K562 (cell line): Measurements from ENCODE around the gene BACH1. TPM values are rescaled to one million over a fixed set of nuclear protein-coding genes. Genes with fewer than 3 reads are reported as not detected.

Source experiments
- E2F3 ChIP-seq: fragments of 250-450 bp; sonication (Bioruptor Pico); IDR thresholded peaks from 2 replicates; pipeline ENCODE4 v1.4.0; 2020; ENCODE audit warnings: mild to moderate bottlenecking
- FOXM1 ChIP-seq, 2 experiments: fragments of 450-650 bp in 1 of 2; sonication (generic) in 1 of 2; formaldehyde crosslinking in 1 of 2; IDR thresholded peaks; 2 replicates each; pipeline versions ENCODE4 v1.6.1 to v1.9.0; 2017 to 2022; ENCODE audit warnings: low read depth in 2 of 2, mild to moderate bottlenecking in 2 of 2, missing genetic modification reagents in 1 of 2, moderate library complexity in 1 of 2
- RCOR1 ChIP-seq, 2 experiments: IDR thresholded peaks; 2 replicates each; pipeline ENCODE4 v1.6.1; 2012; ENCODE audit warnings: low read depth in 2 of 2, low read length in 2 of 2, borderline replicate concordance in 1 of 2, improper control_type of control experiment in 1 of 2
- polyA plus RNA-seq, 8 experiments: library from polyadenylated mRNA; depleted of rRNA in 4 of 8; stranded (reverse) in 5 of 8; unstranded in 3 of 8; fragments of >200 nt; fragmentation: Nextera tagmentation in 2 of 8; fragmentation: Illumina TruSeq in 1 of 8; extraction: Ambion mirVana in 2 of 8; extraction: Trizol in 1 of 8; gene quantifications; 2 replicates each; pipeline versions ENCODE4 v1.2.1 to v1.2.3, GENCODE V29; 2011 to 2014; ENCODE audit warnings: inconsistent platforms in 1 of 8, missing spikeins in 1 of 8
- total RNA-seq, 7 experiments: library from RNA; depleted of rRNA in 6 of 7; stranded (reverse); fragments of >200 nt in 6 of 7; fragmentation: Illumina TruSeq in 2 of 7; extraction: Trizol in 2 of 7; gene quantifications; 2 replicates each; pipeline versions ENCODE4 v1.2.1 to v1.2.3, GENCODE V29; 2011 to 2021; ENCODE audit warnings: low replicate concordance in 1 of 7
- TF ChIP-seq, protein P1 (sequence below): fragments of 450-650 bp; IDR thresholded peaks from 2 replicates; pipeline ENCODE4 v1.6.1; 2016; ENCODE audit warnings: mild to moderate bottlenecking, moderate library complexity
- TF ChIP-seq, protein P2 (sequence below), 2 experiments: fragments of 450-650 bp; formaldehyde crosslinking in 1 of 2; IDR thresholded peaks; 2 replicates each; pipeline versions ENCODE4 v1.4.0 to v1.6.1; 2014 to 2020; ENCODE audit warnings: mild to moderate bottlenecking in 2 of 2, borderline replicate concordance in 1 of 2, low read depth in 1 of 2

The BACH1 gene
- total and polyA plus RNA-seq, 9 of the 15 experiments (the other 6 are each of a cell fraction or from before 2014, with no cell fraction given), result 10.6 to 58.5 (median 28.6) TPM

DNA sequence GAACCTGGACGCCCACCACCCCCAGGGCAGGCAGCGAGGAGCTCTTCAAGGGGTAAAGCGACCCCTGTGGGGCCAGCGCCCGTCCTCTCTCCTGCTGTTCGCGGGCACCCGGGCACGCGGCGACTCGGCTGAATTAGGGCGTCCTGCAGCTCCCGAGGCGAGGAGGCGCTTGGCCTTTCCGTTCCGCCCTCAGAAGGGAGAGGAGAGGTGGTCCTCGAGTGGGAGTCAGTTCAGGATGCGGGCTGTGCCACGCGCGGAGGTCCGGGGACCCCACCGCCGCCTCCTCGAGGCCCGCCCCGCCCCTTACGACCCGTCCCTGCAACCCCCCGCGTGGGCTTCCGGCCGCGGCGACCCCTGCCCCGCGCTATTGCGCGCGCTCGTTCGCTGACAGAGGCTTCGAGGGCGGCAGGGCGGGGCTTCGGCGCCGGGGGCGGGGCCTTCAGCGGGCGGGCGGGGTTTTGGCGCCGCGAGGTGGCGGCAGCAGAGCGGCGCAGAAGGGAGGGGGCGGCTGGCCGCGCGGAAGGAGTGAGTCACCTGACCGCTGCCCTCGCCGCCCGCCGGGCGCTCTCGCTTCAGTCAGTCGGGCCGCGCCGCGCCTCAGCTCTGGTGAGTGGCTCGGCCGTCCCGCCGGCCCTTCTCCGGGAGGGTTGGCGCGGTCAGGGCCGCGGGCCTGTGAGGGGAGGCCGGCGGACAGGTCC lies at the start of gene BACH1 (continued):
- TF ChIP-seq FOXM1 (IDR thresholded peaks at IDR 0.05; ENCODE audit: low read depth), result no peak
- 0 out of 2 replicates have a peak, but pooled peaks have one; percentile 54 for TF ChIP-seq FOXM1 (CRISPR knock-in tag; IDR thresholded peaks at IDR 0.05; ENCODE audit: low read depth)
- TF ChIP-seq, protein P1, sequence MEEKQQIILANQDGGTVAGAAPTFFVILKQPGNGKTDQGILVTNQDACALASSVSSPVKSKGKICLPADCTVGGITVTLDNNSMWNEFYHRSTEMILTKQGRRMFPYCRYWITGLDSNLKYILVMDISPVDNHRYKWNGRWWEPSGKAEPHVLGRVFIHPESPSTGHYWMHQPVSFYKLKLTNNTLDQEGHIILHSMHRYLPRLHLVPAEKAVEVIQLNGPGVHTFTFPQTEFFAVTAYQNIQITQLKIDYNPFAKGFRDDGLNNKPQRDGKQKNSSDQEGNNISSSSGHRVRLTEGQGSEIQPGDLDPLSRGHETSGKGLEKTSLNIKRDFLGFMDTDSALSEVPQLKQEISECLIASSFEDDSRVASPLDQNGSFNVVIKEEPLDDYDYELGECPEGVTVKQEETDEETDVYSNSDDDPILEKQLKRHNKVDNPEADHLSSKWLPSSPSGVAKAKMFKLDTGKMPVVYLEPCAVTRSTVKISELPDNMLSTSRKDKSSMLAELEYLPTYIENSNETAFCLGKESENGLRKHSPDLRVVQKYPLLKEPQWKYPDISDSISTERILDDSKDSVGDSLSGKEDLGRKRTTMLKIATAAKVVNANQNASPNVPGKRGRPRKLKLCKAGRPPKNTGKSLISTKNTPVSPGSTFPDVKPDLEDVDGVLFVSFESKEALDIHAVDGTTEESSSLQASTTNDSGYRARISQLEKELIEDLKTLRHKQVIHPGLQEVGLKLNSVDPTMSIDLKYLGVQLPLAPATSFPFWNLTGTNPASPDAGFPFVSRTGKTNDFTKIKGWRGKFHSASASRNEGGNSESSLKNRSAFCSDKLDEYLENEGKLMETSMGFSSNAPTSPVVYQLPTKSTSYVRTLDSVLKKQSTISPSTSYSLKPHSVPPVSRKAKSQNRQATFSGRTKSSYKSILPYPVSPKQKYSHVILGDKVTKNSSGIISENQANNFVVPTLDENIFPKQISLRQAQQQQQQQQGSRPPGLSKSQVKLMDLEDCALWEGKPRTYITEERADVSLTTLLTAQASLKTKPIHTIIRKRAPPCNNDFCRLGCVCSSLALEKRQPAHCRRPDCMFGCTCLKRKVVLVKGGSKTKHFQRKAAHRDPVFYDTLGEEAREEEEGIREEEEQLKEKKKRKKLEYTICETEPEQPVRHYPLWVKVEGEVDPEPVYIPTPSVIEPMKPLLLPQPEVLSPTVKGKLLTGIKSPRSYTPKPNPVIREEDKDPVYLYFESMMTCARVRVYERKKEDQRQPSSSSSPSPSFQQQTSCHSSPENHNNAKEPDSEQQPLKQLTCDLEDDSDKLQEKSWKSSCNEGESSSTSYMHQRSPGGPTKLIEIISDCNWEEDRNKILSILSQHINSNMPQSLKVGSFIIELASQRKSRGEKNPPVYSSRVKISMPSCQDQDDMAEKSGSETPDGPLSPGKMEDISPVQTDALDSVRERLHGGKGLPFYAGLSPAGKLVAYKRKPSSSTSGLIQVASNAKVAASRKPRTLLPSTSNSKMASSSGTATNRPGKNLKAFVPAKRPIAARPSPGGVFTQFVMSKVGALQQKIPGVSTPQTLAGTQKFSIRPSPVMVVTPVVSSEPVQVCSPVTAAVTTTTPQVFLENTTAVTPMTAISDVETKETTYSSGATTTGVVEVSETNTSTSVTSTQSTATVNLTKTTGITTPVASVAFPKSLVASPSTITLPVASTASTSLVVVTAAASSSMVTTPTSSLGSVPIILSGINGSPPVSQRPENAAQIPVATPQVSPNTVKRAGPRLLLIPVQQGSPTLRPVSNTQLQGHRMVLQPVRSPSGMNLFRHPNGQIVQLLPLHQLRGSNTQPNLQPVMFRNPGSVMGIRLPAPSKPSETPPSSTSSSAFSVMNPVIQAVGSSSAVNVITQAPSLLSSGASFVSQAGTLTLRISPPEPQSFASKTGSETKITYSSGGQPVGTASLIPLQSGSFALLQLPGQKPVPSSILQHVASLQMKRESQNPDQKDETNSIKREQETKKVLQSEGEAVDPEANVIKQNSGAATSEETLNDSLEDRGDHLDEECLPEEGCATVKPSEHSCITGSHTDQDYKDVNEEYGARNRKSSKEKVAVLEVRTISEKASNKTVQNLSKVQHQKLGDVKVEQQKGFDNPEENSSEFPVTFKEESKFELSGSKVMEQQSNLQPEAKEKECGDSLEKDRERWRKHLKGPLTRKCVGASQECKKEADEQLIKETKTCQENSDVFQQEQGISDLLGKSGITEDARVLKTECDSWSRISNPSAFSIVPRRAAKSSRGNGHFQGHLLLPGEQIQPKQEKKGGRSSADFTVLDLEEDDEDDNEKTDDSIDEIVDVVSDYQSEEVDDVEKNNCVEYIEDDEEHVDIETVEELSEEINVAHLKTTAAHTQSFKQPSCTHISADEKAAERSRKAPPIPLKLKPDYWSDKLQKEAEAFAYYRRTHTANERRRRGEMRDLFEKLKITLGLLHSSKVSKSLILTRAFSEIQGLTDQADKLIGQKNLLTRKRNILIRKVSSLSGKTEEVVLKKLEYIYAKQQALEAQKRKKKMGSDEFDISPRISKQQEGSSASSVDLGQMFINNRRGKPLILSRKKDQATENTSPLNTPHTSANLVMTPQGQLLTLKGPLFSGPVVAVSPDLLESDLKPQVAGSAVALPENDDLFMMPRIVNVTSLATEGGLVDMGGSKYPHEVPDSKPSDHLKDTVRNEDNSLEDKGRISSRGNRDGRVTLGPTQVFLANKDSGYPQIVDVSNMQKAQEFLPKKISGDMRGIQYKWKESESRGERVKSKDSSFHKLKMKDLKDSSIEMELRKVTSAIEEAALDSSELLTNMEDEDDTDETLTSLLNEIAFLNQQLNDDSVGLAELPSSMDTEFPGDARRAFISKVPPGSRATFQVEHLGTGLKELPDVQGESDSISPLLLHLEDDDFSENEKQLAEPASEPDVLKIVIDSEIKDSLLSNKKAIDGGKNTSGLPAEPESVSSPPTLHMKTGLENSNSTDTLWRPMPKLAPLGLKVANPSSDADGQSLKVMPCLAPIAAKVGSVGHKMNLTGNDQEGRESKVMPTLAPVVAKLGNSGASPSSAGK, result peak; percentile 95
- TF ChIP-seq RCOR1 (IDR thresholded peaks at IDR 0.05; ENCODE audit: borderline replicate concordance in 1 of 2, low read depth in 2 of 2, low read length in 2 of 2), result peak in 1 of 2 experiments; percentile 68; a peak in 1 of 4 replicates
- 0 out of 2 replicates have a peak, but pooled peaks have one; percentile 43 for TF ChIP-seq E2F3 (CRISPR knock-in tag)
- TF ChIP-seq, protein P2, sequence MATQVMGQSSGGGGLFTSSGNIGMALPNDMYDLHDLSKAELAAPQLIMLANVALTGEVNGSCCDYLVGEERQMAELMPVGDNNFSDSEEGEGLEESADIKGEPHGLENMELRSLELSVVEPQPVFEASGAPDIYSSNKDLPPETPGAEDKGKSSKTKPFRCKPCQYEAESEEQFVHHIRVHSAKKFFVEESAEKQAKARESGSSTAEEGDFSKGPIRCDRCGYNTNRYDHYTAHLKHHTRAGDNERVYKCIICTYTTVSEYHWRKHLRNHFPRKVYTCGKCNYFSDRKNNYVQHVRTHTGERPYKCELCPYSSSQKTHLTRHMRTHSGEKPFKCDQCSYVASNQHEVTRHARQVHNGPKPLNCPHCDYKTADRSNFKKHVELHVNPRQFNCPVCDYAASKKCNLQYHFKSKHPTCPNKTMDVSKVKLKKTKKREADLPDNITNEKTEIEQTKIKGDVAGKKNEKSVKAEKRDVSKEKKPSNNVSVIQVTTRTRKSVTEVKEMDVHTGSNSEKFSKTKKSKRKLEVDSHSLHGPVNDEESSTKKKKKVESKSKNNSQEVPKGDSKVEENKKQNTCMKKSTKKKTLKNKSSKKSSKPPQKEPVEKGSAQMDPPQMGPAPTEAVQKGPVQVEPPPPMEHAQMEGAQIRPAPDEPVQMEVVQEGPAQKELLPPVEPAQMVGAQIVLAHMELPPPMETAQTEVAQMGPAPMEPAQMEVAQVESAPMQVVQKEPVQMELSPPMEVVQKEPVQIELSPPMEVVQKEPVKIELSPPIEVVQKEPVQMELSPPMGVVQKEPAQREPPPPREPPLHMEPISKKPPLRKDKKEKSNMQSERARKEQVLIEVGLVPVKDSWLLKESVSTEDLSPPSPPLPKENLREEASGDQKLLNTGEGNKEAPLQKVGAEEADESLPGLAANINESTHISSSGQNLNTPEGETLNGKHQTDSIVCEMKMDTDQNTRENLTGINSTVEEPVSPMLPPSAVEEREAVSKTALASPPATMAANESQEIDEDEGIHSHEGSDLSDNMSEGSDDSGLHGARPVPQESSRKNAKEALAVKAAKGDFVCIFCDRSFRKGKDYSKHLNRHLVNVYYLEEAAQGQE (IDR thresholded peaks at IDR 0.05; ENCODE audit: borderline replicate concordance), result peak; percentile 61
- TF ChIP-seq, protein P2 (CRISPR knock-in tag; IDR thresholded peaks at IDR 0.05; ENCODE audit: low read depth), result no peak
